A673 (cell line): ENCODE results near the gene TMEM171. TPM values are rescaled to one million over a fixed set of nuclear protein-coding genes. Genes with fewer than 3 reads are reported as not detected.

ENCODE experiments used
- BruUV-seq: library from RNA; stranded (reverse); fragments of 400-500 nt; replicated peaks from 2 replicates; lab custom pipeline; 2021; lab: Mats Ljungman, UMichigan
- CTCF ChIA-PET: fragments of 300-600 bp; sonication (Branson Sonifier 250); formaldehyde crosslinking; loops from one replicate; lab custom pipeline; 2022; ENCODE audit warnings: antibody characterized with exemption; lab: Charles Lee
- POLR2A ChIA-PET: fragments of 300-600 bp; sonication (Branson Sonifier 250); formaldehyde crosslinking; loops from one replicate; lab custom pipeline; 2022; ENCODE audit warnings: antibody characterized with exemption; ENCODE audit not compliant: low non-redundant PET; lab: Charles Lee
- DNase-seq: peaks from one replicate; pipeline ENCODE4 v3.0.0-alpha.2; 2015; ENCODE audit warnings: low spot score
- H3K27ac ChIP-seq: fragments of 200-600 bp; sonication (generic); 2 replicates; pipeline ENCODE4 v1.5.1; 2016; ENCODE audit warnings: mixed run types, low read depth, mild to moderate bottlenecking, mixed read lengths, antibody characterized with exemption, low read length; ENCODE audit not compliant: poor library complexity, severe bottlenecking
- H3K27me3 ChIP-seq: fragments of 200-600 bp; sonication (generic); replicated peaks from 2 replicates; pipeline ENCODE4 v1.6.1; 2017; ENCODE audit warnings: mixed run types, low read depth, mild to moderate bottlenecking, mixed read lengths, antibody characterized with exemption, low read length; ENCODE audit not compliant: insufficient read depth, poor library complexity
- H3K36me3 ChIP-seq: fragments of 200-600 bp; sonication (generic); 2 replicates; pipeline ENCODE4 v1.6.1; 2016; ENCODE audit warnings: mixed run types, mild to moderate bottlenecking, mixed read lengths, antibody characterized with exemption, low read length; ENCODE audit not compliant: insufficient read depth, poor library complexity, severe bottlenecking
- H3K4me1 ChIP-seq: fragments of 200-600 bp; sonication (generic); 2 replicates; pipeline ENCODE4 v1.6.1; 2017; ENCODE audit warnings: mixed run types, mild to moderate bottlenecking, mixed read lengths, antibody characterized with exemption, low read length; ENCODE audit not compliant: insufficient read depth, poor library complexity, severe bottlenecking
- H3K4me3 ChIP-seq: fragments of 200-600 bp; sonication (generic); 2 replicates; pipeline ENCODE4 v1.5.1; 2016; ENCODE audit warnings: low read depth, mixed run types, mild to moderate bottlenecking, mixed read lengths, low read length; ENCODE audit not compliant: poor library complexity, severe bottlenecking
- H3K9me3 ChIP-seq: fragments of 200-600 bp; sonication (generic); 2 replicates; pipeline ENCODE4 v1.6.1; 2016; ENCODE audit warnings: mixed run types, low read depth, mild to moderate bottlenecking, mixed read lengths, antibody characterized with exemption, low read length; ENCODE audit not compliant: poor library complexity, severe bottlenecking
- EZH2 ChIP-seq: fragments of 200-600 bp; sonication (generic); IDR thresholded peaks from 2 replicates; pipeline ENCODE4 v1.6.1; 2017; ENCODE audit warnings: borderline replicate concordance, low read depth, mild to moderate bottlenecking, mixed read lengths, antibody characterized with exemption, low read length; ENCODE audit not compliant: poor library complexity, severe bottlenecking
- intact Hi-C: fragments of 100-400 bp; cut with micrococcal nuclease; formaldehyde crosslinking; loops from one replicate; pipeline ENCODE4 v1.10.0; 2022; ENCODE audit not compliant: unreplicated experiment
- total RNA-seq: library from RNA; stranded (reverse); gene quantifications from 2 replicates; pipeline ENCODE4 v1.2.3, GENCODE V29; 2021
- TF ChIP-seq, protein P1 (sequence below): fragments of 300-800, 200-600 bp; sonication (generic); conservative IDR thresholded peaks from 2 replicates; pipeline ENCODE4 v1.5.1; 2017; ENCODE audit warnings: low read depth, mild to moderate bottlenecking, antibody characterized with exemption, low read length, moderate library complexity, mixed read lengths

Gene TMEM171
- total RNA-seq, 1 experiment from 2014 or later = 2.6 TPM

DNA sequence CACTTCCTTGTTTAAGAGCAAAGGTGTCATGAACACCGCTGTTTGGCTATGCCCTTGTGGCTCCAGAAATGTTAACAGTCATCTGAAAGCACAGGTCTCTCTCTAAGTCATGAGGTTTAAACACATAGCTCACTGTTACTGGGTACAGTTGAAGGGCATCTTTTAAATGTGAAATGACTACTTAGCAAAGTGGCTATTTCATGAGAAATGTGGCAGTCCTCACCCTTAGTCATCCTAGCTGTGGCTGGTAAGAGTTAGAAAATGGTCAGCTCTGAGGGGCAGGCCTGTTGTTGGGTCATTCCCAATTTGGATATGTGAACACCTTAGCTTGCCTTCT, 24.2 kb upstream of the TMEM171 start:
- TF ChIP-seq, protein P1, sequence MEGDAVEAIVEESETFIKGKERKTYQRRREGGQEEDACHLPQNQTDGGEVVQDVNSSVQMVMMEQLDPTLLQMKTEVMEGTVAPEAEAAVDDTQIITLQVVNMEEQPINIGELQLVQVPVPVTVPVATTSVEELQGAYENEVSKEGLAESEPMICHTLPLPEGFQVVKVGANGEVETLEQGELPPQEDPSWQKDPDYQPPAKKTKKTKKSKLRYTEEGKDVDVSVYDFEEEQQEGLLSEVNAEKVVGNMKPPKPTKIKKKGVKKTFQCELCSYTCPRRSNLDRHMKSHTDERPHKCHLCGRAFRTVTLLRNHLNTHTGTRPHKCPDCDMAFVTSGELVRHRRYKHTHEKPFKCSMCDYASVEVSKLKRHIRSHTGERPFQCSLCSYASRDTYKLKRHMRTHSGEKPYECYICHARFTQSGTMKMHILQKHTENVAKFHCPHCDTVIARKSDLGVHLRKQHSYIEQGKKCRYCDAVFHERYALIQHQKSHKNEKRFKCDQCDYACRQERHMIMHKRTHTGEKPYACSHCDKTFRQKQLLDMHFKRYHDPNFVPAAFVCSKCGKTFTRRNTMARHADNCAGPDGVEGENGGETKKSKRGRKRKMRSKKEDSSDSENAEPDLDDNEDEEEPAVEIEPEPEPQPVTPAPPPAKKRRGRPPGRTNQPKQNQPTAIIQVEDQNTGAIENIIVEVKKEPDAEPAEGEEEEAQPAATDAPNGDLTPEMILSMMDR = no peak
- TF ChIP-seq EZH2 = no peak
- CTCF ChIA-PET = no interaction called here
- no peaks in the 10 kb centered on the region for H3K4me1 ChIP-seq
- intact Hi-C loops = no loop called here
- H3K4me3 ChIP-seq = no peak overlapping the region
- no peak overlapping the region for H3K27ac ChIP-seq
- DNase-seq = no peak
- peaks cover 5% of the 10 kb centered on the region for H3K9me3 ChIP-seq
- H3K36me3 ChIP-seq = no peaks in the 10 kb centered on the region
- no peaks in the 10 kb centered on the region for H3K27me3 ChIP-seq
- no TSS peak for BruUV-seq
- POLR2A ChIA-PET = no interaction called here

DNA sequence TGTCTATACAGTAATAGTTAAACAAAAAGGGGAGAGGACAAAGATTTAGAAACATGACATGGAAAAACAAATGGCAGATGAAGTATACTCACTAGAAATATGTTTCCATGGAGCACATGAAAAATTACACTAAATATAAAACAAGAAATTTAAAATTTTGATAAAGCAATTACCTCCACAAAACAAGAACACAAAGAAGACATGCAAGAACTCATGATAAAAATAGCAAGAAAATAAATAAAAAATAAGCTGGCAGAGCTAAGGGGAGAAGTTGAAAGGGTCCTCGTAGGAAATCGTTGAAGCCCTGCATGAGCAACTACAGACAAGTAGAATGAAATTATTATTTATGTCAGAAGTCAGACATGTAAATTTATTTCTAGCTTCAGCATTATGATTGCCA, 22.6 kb upstream of the TMEM171 start:
- ChIA-PET CTCF (no interaction called here), POLR2A (no interaction called here)
- no TSS peak for BruUV-seq
- Histone ChIP-seq H3K27me3 (no peaks in the 10 kb centered on the region), H3K9me3 (peaks cover 5% of the 10 kb centered on the region), H3K4me3 (no peak overlapping the region), H3K4me1 (no peaks in the 10 kb centered on the region), H3K27ac (no peak overlapping the region), H3K36me3 (no peaks in the 10 kb centered on the region)
- TF ChIP-seq EZH2 = no peak
- TF ChIP-seq, protein P1 = no peak
- intact Hi-C loops = no loop called here
- no peak for DNase-seq

DNA sequence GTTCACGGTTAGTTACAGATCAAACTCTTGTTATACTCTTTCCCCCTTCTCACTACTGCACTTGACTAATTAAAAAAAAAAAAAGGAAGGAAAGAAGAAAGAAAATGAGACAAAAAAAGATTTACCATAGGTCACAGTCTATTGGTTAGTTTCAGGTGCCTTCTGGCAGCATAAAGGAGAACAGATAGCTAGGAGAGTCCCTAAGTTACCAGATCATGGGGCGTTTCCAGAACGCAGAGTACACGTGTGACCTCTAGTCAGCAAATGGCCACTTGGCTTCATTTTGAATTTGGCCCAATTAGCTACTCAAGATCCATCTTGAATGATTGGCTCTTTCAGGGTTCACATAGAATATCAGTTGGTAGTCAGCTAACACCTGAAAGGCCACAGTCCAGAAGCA, 20.3 kb upstream of the TMEM171 start:
- Histone ChIP-seq H3K27ac (no peak overlapping the region), H3K9me3 (peaks cover 5% of the 10 kb centered on the region), H3K4me3 (no peak overlapping the region), H3K27me3 (no peaks in the 10 kb centered on the region), H3K4me1 (no peaks in the 10 kb centered on the region), H3K36me3 (no peaks in the 10 kb centered on the region)
- no peak for DNase-seq
- POLR2A ChIA-PET = no interaction called here
- CTCF ChIA-PET = no interaction called here
- no TSS peak for BruUV-seq
- intact Hi-C loops = no loop called here
- TF ChIP-seq, protein P1 = no peak
- no peak for TF ChIP-seq EZH2
